ENCODE measurements around the gene ZNF138.

ZNF138 gene

GRCh38 chr7:64882341-64883112 is 88.3 kb downstream of the ZNF138 start:
- Histone ChIP-seq H3K4ac (ENCODE audit: low read depth, low read length) (no peak overlapping the region), H3K4me2 (ENCODE audit: low read length) (no peak overlapping the region), H3K23ac (ENCODE audit: low read length) (no peak overlapping the region), H4K12ac (ENCODE audit: low read depth, low read length) (no peak overlapping the region), H3K4me3 (ENCODE audit: low read depth, low read length) (no peak overlapping the region), H2BK12ac (ENCODE audit: low read length) (no peak overlapping the region), H3K14ac (ENCODE audit: low read length) (no peak overlapping the region), H2AFZ (ENCODE audit: insufficient read depth, low read length, poor library complexity) (no peak overlapping the region), H3K4me1 (ENCODE audit: control insufficient read depth in 1 of 2, insufficient read depth in 2 of 2, low read length in 2 of 2) (peaks cover 0 to 2% of the 10 kb centered on the region in 2 experiments), H2BK120ac (ENCODE audit: insufficient read depth, low read length, poor library complexity) (no peak overlapping the region), H3K79me1 (ENCODE audit: low read length) (no peaks in the 10 kb centered on the region), H3K18ac (ENCODE audit: low read length) (no peak overlapping the region), H3K9ac (ENCODE audit: low read length) (no peak overlapping the region), H2BK5ac (ENCODE audit: low read depth, low read length, poor library complexity) (no peak overlapping the region), H3K27me3 (ENCODE audit: insufficient read depth, low read length) (no peaks in the 10 kb centered on the region), H3K9me3 (ENCODE audit: insufficient read depth, low read depth, low read length) (peaks cover 48% of the 10 kb centered on the region), H4K8ac (ENCODE audit: low read depth, low read length) (no peak overlapping the region), H3K79me2 (ENCODE audit: control insufficient read depth, insufficient read depth, low read length, poor library complexity) (no peaks in the 10 kb centered on the region), H3K36me3 (ENCODE audit: control insufficient read depth in 1 of 2, insufficient read depth in 2 of 2, low read length in 2 of 2) (no peaks in the 10 kb centered on the region), H4K91ac (ENCODE audit: low read depth, low read length) (no peak overlapping the region), H2AK5ac (ENCODE audit: low read length) (no peak overlapping the region), H3K27ac (ENCODE audit: low read depth, low read length) (no peak overlapping the region)
- no CpG with 5 or more reads among the region's 55 CpGs for WGBS (ENCODE audit: extremely low coverage, insufficient coverage, insufficient read length)
- peak in 1 of 2 donors; percentile 17 for DNase-seq
